HT1080 (cell line): ENCODE results near the gene DCTN2. TPM values are rescaled to one million over a fixed set of nuclear protein-coding genes. Genes with fewer than 3 reads are reported as not detected.

ENCODE experiments used
- DNase-seq: peaks from one replicate; pipeline ENCODE4 v3.0.0-alpha.2; 2015; ENCODE audit warnings: low read depth
- total RNA-seq: library from RNA; depleted of rRNA; stranded (reverse); fragments of >200 nt; shearing (Covaris generic); gene quantifications from 2 replicates; pipeline ENCODE4 v1.2.3, GENCODE V29; 2014

Gene DCTN2
- total RNA-seq, 1 experiment from 2014 or later, result 87.1 TPM

GRCh38 chr12:57550641-57551549, 3.9 kb upstream of the DCTN2 start:
- DNase-seq, result no peak

GRCh38 chr12:57549909-57550640, 3.1 kb upstream of the DCTN2 start, which contains the start of gene KIF5A:
TSS of gene KIF5A (plus strand) at chr12:57550044. CDS start at chr12:57550272, 228 bp downstream.
- DNase-seq, result no peak

GRCh38 chr12:57549203-57549908, 2.4 kb upstream of the DCTN2 start:
- no peak for DNase-seq

GRCh38 chr12:57548488-57548887, 1.5 kb upstream of the DCTN2 start:
- no peak for DNase-seq

- no peak for DNase-seq
Measured at GRCh38 chr12:57548013-57548315, 972 bp upstream of the DCTN2 start.

GRCh38 chr12:57547288-57548012, 458 bp upstream of the DCTN2 start:
- DNase-seq, result no peak

- peak; percentile 11 for DNase-seq
Measured at GRCh38 chr12:57545809-57546437, 1.1 kb downstream of the DCTN2 start.

GRCh38 chr12:57543581-57543980, 3.4 kb downstream of the DCTN2 start:
- DNase-seq, result peak; percentile 56

GRCh38 chr12:57541717-57542116, 5.3 kb downstream of the DCTN2 start:
- no peak for DNase-seq

- no peak for DNase-seq
Measured at GRCh38 chr12:57541001-57541400, 6.0 kb downstream of the DCTN2 start.

GRCh38 chr12:57539134-57539768, 7.7 kb downstream of the DCTN2 start:
- no peak for DNase-seq

GRCh38 chr12:57536597-57536942, 10.4 kb downstream of the DCTN2 start:
- DNase-seq, result no peak

- no peak for DNase-seq
Measured at GRCh38 chr12:57535764-57536596, 11.0 kb downstream of the DCTN2 start.

- no peak for DNase-seq
Measured at GRCh38 chr12:57534991-57535543, 11.9 kb downstream of the DCTN2 start.

GRCh38 chr12:57534250-57534649, 12.7 kb downstream of the DCTN2 start:
- no peak for DNase-seq

GRCh38 chr12:57533108-57533507, 13.9 kb downstream of the DCTN2 start:
- no peak for DNase-seq

GRCh38 chr12:57531836-57532235, 15.2 kb downstream of the DCTN2 start:
- DNase-seq, result no peak

- no peak for DNase-seq
Measured at GRCh38 chr12:57530396-57531142, 16.4 kb downstream of the DCTN2 start.
